Measurements from ENCODE around the gene POLR1A. TPM values are rescaled to one million over a fixed set of nuclear protein-coding genes. Genes with fewer than 3 reads are reported as not detected.

POLR1A gene
- total RNA-seq, 1 donor from 2014 or later: 32.6 TPM

GRCh38 chr2:86028766-86029381 is 76.8 kb downstream of the POLR1A start:
- TF ChIP-seq, protein P1, sequence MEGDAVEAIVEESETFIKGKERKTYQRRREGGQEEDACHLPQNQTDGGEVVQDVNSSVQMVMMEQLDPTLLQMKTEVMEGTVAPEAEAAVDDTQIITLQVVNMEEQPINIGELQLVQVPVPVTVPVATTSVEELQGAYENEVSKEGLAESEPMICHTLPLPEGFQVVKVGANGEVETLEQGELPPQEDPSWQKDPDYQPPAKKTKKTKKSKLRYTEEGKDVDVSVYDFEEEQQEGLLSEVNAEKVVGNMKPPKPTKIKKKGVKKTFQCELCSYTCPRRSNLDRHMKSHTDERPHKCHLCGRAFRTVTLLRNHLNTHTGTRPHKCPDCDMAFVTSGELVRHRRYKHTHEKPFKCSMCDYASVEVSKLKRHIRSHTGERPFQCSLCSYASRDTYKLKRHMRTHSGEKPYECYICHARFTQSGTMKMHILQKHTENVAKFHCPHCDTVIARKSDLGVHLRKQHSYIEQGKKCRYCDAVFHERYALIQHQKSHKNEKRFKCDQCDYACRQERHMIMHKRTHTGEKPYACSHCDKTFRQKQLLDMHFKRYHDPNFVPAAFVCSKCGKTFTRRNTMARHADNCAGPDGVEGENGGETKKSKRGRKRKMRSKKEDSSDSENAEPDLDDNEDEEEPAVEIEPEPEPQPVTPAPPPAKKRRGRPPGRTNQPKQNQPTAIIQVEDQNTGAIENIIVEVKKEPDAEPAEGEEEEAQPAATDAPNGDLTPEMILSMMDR (IDR thresholded peaks at IDR 0.05): no peak
- Mint-ChIP-seq H3K27me3 (ENCODE audit: low read depth) (no peaks in the 10 kb centered on the region), H3K4me3 (ENCODE audit: unreplicated experiment) (peak overlapping the region; percentile 25), H3K36me3 (ENCODE audit: low read depth) (peaks cover 70% of the 10 kb centered on the region), H3K27ac (ENCODE audit: unreplicated experiment) (no peak overlapping the region), H3K9me3 (ENCODE audit: low read depth) (no peaks in the 10 kb centered on the region), H3K4me1 (ENCODE audit: low read depth) (peaks cover 10% of the 10 kb centered on the region)
- peak; percentile 55 for DNase-seq (ENCODE audit: low spot score)

- TF ChIP-seq, protein P1 (IDR thresholded peaks at IDR 0.05): no peak
- peaks cover 10% of the 10 kb centered on the region for H3K4me1 Mint-ChIP-seq (ENCODE audit: low read depth)
- H3K27me3 Mint-ChIP-seq (ENCODE audit: low read depth): no peaks in the 10 kb centered on the region
- no peak overlapping the region for H3K4me3 Mint-ChIP-seq (ENCODE audit: unreplicated experiment)
- H3K9me3 Mint-ChIP-seq (ENCODE audit: low read depth): no peaks in the 10 kb centered on the region
- no peak overlapping the region for H3K27ac Mint-ChIP-seq (ENCODE audit: unreplicated experiment)
- peaks cover 67% of the 10 kb centered on the region for H3K36me3 Mint-ChIP-seq (ENCODE audit: low read depth)
- peak; percentile 66 for DNase-seq (ENCODE audit: low spot score)
These were observed 77.5 kb downstream of the POLR1A start for GRCh38 chr2:86027922-86028765.

- peak; percentile 87 for DNase-seq (ENCODE audit: low spot score)
- H3K9me3 Mint-ChIP-seq (ENCODE audit: low read depth): no peaks in the 10 kb centered on the region
- TF ChIP-seq, protein P1 (IDR thresholded peaks at IDR 0.05): no peak
- H3K27me3 Mint-ChIP-seq (ENCODE audit: low read depth): no peaks in the 10 kb centered on the region
- peaks cover 10% of the 10 kb centered on the region for H3K4me1 Mint-ChIP-seq (ENCODE audit: low read depth)
- no peak overlapping the region for H3K4me3 Mint-ChIP-seq (ENCODE audit: unreplicated experiment)
- no peak overlapping the region for H3K27ac Mint-ChIP-seq (ENCODE audit: unreplicated experiment)
- H3K36me3 Mint-ChIP-seq (ENCODE audit: low read depth): peaks cover 61% of the 10 kb centered on the region
These were observed 78.3 kb downstream of the POLR1A start for GRCh38 chr2:86027196-86027921.

DNA sequence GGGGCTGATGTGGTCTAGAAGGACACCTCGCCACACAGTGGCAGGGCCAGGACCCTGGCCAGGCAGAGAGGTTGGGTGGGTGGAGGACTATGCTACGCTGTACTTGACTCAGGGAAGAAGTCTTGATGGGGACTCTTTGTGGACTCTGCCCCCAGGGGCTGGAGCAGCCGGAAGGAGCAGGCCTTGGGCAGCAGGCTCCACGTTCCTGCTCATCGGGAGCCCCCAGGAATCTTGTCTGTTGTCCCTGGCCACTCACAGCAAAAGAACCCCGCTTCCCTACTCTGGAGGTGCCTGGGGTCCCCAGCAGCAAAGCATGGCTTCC is 79.0 kb downstream of the POLR1A start:
- TF ChIP-seq, protein P1 (IDR thresholded peaks at IDR 0.05): no peak
- peak; percentile 70 for DNase-seq (ENCODE audit: low spot score)
- Mint-ChIP-seq H3K4me1 (ENCODE audit: low read depth) (peaks cover 11% of the 10 kb centered on the region), H3K4me3 (ENCODE audit: unreplicated experiment) (no peak overlapping the region), H3K27ac (ENCODE audit: unreplicated experiment) (no peak overlapping the region), H3K27me3 (ENCODE audit: low read depth) (no peaks in the 10 kb centered on the region), H3K9me3 (ENCODE audit: low read depth) (no peaks in the 10 kb centered on the region), H3K36me3 (ENCODE audit: low read depth) (peaks cover 55% of the 10 kb centered on the region)

Data from chondrocyte (in vitro differentiated cells).